Measurements from ENCODE around the gene ZMIZ1.

The ZMIZ1 gene

DNA sequence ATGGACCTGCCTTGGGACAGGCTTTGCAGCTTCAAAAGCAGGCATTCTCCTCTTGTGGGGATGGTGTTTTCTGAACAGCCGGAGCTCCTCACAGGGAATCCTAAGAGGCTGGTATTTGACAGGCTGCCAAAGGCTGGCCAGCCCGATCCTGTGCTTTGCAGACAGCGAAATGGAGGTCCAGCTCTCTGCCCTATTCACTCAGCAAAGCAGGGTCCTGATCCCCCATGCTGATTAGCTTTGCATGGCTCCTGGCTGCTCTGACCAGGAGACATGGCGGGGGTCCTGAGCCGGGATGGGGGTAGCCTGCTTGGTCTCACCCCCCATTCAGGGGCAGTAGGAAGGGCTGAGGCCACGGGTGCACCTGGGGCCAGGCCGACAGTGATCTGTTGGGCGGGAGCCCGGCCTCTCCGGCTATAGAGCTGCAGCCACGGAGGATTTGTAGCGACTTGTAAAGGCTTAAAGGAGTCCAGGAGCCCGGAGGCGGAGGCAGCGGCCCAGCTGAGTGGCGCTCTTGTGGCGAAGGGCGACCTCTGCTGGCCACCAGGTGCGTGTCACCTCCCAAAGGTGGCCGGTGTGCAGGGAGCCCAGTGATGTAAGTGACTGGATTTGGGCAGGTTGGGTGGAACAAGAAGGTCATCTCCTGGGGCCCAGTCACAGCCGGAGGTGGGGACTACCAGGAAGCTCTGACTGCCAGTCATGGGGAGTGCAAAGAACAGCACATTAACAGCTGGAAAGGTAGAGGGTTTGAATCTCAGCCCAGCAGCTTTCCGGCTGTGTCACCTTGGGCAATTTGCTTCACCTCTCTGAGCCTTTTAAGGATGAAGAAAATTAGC lies 126.5 kb downstream of the ZMIZ1 start:
- peak; percentile 81 for DNase-seq (ENCODE audit: insufficient read length, low spot score)
- peak; percentile 85 for FAIRE-seq

DNA sequence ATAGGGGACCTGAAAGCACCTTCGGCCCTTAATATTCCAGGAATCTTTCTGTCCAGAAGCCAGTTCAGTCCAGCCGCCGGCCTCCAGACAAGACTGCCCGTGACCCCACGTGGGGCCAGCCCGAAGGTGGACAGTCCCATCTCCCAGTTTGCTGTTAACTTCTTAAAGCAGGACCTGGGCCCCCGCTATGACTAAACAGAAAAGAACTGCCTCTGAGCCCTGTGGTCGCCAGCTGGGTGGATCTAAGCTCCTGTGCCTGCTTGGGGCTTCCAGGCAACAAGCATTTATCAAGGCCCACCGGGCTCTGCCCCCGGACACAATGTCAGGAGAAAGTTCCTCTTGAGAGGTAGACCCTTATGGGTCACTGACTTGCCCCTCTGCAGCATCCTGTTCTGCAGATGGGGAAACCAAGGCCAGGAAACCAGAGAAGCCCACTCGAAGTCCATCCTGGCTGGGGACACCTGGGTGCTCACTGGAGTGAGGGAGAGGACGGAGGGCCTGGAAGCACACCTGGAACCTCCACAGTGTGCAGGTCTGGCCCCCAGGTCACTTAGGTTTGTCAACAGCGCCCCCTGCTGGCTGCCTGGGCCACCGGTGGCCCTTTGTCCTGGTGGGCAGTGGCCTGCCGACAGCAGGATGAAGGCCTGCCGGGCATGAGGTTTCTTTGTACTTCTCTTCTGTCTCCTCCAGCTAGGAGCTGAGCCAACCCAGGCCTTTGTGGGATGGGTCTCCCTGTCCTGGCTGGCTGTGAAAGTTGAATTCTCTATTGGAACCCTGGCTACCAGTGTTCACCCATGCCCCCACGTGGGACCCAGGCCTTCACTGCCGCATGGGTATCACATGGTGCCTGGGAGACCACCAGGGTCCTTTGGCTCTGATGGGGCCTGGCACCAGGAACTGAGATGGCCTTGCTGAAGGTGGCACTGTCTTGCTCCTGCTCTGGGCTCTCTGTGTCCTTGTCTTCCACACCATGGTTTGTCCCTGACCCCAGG lies 128.0 kb downstream of the ZMIZ1 start:
- DNase-seq (ENCODE audit: insufficient read length, low spot score) (peak; percentile 77), FAIRE-seq (peak; percentile 70)

DNA sequence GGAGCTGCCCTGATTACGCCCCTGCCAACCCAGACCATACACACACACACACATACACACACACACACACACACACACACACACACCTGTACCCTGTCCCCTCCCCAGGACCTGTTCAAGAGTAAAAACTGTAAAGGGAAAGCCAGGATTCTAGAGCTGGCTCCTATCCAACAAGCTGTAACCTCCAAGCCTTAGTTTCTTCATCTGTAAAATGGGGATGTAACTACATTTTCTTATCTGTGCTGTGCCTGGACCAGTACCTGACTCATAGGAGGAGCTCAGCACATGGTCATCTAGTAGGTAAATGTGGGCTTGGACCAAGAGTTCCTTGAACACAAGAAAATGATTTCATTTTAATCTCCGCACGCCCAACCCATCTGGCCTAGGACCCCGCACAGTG lies 128.8 kb downstream of the ZMIZ1 start:
- FAIRE-seq (no peak), DNase-seq (ENCODE audit: insufficient read length, low spot score) (no peak)

DNA sequence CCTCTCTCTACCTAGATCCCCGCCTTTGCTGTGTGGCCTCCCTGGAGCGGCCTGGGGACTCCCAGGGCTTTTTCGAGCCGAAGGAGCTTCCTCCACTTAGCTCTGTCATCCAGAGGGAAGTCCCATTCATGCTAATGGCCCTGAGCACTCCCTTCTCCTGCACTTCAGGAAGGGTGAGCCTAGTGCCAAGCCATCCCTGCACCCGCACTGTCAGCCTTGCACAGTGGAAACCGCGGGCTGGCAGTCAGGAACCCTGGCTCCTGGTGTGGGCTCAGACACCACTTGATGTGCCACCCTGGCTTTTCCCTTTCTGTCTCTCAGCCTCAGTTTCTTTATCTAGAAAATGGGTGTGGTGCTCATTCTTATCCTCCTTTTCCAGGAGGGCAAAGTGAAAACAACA lies 131.6 kb downstream of the ZMIZ1 start:
- DNase-seq (ENCODE audit: insufficient read length, low spot score) (no peak), FAIRE-seq (no peak)

DNA sequence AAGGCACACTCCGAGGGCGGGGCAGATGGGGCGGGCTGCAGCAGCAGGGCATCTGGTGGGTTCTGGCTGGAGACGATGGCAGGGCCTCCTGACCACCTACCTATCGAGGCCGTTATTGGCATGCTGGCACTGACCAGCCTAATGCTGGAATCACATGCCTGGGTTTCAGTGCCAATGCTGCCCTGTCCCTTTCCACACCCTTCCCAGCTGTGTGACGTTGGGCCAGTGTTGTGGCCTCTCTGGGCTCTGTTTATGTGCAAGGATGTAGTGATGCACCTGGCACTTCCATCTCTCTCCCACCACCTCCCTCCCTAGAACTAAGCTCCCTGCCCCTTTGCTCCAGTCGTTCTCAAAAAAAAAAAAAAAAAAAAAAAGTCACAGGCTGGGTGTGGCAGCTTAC lies 132.9 kb downstream of the ZMIZ1 start:
- no peak for FAIRE-seq
- no peak for DNase-seq (ENCODE audit: insufficient read length, low spot score)

DNA sequence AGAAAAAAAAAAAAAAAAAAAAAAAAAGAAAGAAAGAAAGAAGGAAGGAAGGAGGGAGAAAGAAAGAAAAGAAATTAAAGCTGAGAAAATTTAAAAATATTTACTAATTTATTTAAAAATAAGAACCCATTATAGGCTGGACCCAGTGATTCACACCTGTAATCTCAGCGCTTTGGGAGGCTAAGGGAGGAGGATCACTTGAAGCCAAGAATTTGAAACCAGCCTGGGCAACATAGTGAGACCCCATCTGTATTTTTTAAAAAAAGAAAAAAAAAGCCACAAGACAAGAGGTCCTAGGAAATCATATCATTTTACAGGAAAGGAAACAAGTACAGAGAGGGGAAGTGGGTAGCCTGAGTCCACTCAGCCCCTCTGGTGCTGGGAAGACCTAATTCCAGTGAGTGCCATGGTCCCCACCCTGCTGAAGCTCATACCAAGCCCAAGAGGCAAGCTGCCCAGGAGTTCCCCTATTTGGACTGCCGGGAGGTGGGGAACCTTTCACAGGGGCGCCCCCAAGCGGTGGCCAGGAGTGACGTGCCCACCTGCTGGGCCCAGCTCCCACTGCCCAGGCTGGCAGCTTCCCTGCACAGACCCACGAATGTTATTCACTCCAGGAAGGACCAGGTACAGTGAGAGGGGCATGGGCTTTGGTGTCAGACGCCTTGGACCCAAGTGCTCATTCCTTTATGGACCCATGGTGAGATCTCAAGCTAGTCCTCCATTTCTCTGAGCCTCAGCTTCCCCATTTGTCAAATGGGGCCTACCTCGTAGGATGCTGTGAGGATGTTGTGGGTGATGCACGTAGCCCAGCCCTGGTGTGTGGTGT lies 133.6 kb downstream of the ZMIZ1 start:
- DNase-seq (ENCODE audit: insufficient read length, low spot score) = peak; percentile 42
- peak; percentile 11 for FAIRE-seq

DNA sequence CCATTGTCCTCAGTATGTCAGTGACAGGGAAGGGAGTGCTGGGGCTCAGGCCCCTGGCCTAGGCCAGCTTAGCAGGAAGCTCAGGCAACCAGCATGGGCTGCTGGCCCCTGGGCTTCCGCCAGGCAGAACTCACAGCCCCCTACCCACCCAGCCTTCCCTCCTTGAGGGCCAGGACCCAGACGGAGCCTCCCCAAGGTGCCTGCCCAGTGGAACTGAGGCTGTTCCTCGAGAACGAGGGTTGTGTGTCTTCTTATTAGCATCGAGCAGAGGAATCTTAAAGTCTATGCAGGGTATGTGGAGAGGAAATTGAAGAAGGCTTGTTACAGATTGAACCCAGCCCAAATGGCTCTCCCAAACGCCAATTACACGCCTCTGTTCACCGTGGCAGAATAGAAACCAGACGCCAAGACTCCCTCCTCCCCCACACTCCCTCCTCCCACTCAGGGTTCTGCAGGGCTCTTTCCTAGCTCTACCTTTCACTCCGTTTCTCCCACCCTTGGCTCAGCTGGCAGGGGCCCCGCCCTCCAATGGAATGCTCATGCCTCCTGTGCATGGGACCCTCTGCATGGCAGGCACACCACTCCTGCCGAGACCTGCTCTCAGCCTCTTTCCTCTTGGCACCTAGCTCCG lies 134.4 kb downstream of the ZMIZ1 start:
- FAIRE-seq = no peak

DNA sequence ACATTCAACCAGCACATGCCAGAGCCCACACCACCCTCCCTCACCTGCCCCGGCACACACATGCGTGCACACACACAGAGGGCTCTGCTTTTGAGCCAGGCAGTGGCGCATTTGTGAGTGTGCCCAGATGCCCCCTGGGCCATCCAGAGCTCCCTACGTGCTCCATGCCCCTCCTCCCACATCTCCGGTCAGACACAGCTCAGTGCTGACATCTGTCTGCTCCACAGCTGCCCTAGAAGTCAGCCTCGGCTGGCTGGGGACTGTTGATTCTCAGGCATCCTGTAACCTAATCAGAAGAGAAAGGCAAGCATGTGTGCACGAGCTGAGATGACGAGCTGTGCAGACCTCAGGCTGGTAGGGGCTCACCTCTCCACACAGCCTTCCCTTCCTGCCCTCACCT lies 135.1 kb downstream of the ZMIZ1 start:
- FAIRE-seq (no peak), DNase-seq (ENCODE audit: insufficient read length, low spot score) (no peak)

More for the DNA sequence above, 134.4 kb downstream of the ZMIZ1 start:
- DNase-seq (ENCODE audit: insufficient read length, low spot score) = no peak

DNA sequence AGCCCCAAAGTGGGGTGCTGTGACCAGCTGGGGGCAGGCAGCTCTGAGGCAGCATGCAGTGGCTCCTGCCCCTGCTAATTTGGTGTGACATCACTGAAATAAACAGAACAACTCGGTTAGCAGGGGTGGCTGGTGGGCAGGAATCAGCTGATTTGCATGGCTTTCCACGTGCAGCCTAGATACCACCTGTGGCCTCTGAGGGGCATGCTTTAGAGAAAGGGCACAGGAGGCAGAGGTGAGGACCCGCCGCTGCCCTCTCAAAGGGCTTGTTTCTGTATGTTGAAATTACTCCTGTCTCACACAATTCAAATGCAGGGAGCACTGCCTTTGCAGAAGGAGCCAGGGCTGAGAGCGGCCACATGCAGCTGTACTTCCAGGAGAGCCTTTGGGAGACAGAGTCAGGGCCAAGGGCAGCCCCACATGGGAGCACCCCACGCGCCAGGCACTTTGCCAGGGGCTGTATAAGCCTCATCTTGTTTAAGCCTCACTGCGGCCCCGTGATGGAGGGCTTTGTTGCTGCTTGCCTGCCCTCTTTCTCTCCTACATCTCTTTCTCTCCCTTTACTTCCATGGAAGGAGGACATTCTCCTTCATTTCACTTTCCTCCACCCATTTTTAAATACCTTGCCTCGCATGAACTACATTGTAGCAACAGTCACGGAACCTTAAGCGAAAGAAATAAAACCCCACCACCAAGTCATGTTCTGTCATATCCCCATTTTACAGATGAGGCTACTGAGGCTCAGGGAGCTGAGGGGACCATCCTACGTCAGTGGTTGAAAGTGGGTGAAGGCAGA lies 137.7 kb downstream of the ZMIZ1 start:
- DNase-seq (ENCODE audit: insufficient read length, low spot score) (no peak), FAIRE-seq (no peak)

DNA sequence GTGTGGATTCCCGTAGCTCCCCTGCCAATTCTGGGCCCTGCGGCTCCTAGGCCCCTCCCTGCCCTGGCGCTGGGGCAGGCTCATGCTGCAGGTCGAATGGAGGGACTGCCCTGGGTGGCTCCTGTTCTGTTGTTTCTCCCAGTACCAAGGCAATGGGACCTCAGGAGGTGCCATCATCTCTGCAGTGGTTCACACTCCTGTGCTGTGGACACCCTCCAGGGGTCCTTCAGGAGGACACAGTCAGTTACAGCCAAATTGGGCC lies 138.3 kb downstream of the ZMIZ1 start:
- DNase-seq (ENCODE audit: insufficient read length, low spot score) (no peak), FAIRE-seq (no peak)

DNA sequence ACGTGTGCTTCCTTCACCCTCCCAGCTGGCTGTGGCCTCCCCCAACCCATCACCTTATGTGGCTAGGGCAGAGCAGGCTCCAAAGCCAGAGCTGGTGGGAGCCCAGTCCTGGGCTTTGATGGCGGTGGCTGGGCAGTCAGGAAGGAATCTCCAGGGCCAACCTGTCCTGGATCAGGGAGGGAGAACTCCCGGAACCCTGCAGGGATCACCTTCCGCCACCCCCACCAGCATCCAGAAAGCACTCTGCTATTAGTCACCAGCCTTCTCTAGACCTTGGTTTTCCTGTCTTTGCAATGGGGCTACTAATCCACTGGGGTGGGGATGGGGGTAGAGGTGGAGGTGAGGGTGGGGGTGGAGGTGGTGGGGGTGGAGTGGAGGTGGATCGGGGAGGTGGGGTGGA lies 139.0 kb downstream of the ZMIZ1 start:
- no peak for FAIRE-seq
- no peak for DNase-seq (ENCODE audit: insufficient read length, low spot score)

DNA sequence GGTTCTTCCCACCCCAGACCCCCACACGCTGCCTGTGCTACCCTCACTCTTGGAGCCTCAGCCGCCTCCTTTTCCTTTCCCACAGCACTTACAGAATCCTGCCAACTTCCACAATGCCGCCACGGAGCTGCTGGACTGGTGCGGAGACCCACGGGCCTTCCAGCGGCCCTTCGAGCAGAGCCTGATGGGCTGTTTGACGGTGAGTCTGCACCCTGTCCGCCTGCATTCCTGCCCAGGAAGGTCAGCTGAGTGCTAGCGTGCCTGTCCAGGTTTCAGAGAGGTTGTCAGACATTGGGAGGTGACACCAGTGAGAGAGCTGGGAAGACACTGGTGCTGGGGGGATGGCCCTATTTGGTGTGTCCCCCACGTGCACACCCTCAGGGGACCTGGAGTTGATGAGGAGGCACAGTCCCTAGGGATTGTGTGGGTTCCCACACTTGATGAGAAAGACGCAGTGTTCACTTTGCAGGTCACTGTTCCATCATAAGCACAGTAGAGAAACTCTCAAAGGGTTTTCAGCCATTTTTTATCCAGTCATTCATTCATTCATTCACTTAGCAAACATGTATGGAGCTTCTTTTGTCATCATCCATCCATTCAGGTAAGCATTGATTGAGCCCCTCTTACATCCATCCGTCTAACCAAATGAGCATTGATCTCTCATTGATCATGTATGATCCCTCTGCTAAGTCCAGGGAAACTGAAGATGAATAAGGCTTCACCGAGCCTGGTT lies 139.7 kb downstream of the ZMIZ1 start:
- DNase-seq (ENCODE audit: insufficient read length, low spot score) (no peak), FAIRE-seq (no peak)

DNA sequence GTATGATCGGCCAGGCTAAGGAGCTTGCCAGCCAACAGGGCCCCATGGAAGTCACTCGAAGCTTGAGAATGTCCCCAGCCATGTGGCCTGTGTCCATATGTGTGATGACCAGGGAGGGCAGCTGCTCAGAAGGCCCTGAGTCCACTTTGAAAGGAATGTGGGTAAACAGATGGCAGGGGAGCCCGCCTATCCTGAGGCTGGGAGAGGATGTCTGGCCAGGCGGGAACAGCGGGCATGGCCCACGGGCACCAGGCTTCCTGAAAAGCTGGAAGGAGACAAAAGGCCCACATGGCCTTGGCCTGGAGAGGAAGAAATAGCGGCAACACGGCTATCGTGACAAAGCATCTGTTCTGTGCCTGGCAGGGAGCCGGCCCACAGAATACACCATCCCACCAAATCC lies 140.6 kb downstream of the ZMIZ1 start:
- FAIRE-seq (no peak), DNase-seq (ENCODE audit: insufficient read length, low spot score) (no peak)

DNA sequence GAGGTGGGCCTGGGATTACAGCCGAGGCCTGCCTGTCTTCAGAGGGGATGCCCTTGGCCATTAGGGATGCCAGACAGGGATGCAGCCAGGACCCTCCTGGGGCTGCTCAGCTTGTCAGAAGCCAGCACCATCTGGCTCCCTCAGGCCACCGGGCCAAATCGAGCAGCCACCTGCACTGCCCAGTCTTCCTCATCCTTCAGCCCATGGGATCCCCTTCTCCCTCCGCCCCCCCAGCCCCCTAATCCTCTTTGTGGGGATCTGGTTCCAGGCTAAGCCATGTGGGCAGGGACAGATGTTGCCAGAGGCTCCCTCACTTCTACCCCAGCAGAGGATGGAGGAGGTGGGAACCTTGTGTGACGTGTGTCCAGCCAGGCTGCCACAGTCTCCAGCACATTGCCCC lies 141.1 kb downstream of the ZMIZ1 start:
- DNase-seq (ENCODE audit: insufficient read length, low spot score) (no peak), FAIRE-seq (no peak)

DNA sequence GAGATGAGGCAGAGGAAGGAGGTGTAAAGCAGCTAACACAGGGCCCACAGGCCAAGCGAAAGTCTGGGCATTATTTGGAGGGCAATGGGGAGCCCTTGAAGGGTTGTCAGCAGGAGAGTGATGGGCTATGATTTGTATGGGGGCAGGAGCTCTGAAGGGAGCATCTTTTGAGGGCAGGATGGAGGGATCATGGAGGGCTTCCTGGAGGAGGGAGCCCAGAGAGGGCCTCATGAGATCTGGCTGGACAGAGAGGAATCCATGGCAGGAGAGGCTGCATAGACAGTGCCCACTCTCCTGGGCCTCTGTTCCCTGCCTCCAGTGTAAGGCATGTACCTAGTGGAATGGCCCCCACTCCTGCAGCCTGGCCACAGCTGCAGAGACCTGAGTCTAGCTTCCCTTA lies 141.9 kb downstream of the ZMIZ1 start:
- no peak for DNase-seq (ENCODE audit: insufficient read length, low spot score)
- FAIRE-seq = no peak

DNA sequence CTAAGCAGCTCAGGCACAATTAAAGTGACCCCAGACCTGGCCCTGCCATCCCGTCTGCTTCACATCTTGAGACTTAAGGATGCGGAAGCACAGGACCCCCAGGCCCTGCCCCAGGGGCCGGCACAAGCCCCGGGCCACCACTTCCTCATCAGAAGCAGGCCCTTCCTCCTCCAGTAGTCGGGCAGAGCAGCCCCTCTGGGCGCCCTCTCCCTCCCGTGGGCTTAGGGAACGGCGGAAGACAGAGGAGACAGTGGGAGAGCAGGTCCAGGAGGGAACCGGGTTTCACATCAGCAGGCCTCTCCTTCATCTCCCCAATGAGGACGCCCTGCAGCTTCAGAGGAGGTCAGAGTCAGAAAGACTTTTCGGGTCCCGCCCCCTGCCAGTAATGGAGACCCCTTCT lies 142.8 kb downstream of the ZMIZ1 start:
- DNase-seq (ENCODE audit: insufficient read length, low spot score) = no peak
- FAIRE-seq = no peak

DNA sequence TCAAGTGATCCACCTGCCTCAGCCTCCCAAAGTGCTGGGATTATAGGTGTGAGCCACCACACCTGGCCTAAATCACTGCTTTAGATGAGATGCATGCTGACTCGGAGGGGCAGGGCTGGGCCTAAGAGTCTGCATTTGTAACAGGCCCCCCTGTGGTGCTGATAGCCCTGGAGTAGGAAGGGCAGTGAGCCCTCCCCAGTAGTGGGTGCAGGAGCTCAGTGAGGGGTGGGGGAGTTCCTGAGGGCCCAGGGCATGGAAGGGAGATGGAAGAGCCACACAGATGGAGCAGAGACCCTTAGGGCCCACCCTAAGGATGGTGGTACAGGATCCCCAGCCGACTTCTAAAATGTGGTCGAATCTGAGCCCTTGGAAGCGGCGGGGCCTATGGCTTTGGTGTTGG lies 146.8 kb downstream of the ZMIZ1 start:
- no peak for FAIRE-seq
- no peak for DNase-seq (ENCODE audit: insufficient read length, low spot score)

DNA sequence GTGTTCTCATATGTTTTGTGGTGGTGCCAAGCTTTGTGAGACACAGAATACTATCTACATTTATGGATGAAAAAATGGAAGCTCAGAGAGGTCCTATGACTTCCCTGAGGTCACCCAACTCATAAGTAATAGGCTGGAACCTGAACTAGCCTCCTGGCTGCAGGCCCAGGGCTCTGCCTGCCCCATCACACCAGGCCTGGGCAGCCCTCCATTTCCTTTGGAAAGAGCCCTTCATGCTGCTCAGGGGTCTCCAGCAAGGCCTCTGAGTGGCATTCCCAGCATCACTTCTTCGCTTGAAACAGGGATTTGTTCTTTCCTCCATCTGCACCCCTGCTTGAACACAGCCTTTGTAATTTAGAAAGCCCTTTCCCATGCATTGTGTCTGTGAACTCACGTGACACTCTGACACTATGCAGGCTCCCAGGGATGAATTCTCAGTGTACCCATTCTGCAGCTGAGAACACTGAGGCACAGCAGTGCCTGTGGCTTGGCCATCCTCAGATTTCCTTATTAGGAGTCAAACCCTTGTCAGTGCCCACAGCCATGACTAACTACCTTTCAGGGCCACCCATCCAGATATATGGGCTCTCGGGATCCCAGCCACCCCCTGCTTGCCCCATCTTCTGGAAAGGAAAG lies 150.7 kb downstream of the ZMIZ1 start:
- no peak for DNase-seq (ENCODE audit: insufficient read length, low spot score)
- FAIRE-seq = no peak

DNA sequence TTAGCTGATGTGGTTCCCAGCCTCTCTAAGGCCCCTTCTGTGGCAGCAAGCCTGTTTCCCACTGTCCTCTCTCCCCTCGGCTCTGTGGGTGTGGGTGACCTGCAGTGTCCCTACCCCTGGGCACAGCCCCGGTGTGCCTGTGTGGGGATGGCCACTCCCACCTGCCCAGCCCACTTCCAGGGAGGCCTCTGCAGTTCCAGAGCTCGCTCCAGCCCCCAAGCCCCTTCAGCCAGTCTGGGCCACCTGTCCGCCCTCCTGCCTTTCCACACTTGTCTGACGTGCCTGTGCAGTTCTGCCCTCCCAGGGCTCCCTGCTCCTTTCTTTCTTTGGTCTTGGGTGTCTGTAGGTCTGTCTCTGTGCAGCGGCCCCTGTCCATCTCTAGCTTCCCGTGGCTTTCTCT lies 151.5 kb downstream of the ZMIZ1 start:
- DNase-seq (ENCODE audit: insufficient read length, low spot score) (no peak), FAIRE-seq (no peak)

Measured in GM19239 (cell line).